CD4-positive, alpha-beta T cell treated with Interleukin-17A for 4 hours (primary cell): ENCODE results near the gene NOTUM.

Experiments used
- DNase-seq: peaks from one replicate; pipeline ENCODE4 v3.0.0-alpha.2; 2020; ENCODE audit warnings: mixed read lengths

Gene NOTUM

GRCh38 chr17:81908793-81909192, 52.2 kb downstream of the NOTUM start:
- no peak for DNase-seq

DNA sequence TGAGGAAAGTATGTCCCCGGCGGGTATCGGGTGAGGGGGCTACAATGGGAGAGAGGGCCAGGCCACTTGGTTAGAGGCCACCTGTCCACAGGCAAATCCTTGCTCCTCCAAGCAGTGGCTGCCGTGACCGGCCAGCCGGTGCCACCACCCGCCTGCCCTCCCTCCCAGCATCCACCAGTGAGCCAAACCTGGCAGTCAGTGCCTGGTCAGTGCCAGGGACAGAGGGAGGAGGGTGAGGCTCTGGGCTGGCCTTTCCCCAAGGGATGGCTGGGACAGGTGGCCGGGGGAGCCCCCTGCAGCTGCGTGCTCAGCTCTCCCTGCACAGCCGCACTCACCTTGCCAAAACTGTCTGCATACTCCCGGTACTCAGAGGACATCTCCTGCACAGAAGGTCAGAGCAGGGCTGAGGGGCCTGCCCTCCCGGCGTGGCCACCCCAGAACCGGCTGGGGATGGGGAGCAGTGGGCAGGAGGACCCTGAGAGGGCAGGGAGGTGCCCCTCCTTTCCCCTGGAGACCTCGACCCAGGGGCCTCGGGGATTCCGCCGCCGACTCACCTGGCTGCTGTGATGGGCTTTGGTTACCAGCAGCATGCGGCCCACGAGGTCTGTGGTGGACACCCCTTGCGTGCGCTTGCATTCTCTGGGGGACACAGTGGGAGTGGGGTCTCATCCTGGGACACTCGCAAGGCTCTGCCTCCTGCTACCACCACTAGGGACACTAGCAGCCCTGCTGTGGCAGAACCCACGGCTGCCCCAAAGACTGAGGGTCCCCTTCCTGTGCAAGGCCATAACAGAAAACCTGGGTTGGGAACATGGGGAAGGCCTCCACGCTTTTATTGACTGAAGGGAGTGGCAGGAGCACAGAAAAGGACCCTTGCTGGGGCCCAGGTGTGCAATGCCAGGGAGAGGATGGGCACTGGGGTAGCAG, 53.5 kb downstream of the NOTUM start:
- DNase-seq = no peak

DNA sequence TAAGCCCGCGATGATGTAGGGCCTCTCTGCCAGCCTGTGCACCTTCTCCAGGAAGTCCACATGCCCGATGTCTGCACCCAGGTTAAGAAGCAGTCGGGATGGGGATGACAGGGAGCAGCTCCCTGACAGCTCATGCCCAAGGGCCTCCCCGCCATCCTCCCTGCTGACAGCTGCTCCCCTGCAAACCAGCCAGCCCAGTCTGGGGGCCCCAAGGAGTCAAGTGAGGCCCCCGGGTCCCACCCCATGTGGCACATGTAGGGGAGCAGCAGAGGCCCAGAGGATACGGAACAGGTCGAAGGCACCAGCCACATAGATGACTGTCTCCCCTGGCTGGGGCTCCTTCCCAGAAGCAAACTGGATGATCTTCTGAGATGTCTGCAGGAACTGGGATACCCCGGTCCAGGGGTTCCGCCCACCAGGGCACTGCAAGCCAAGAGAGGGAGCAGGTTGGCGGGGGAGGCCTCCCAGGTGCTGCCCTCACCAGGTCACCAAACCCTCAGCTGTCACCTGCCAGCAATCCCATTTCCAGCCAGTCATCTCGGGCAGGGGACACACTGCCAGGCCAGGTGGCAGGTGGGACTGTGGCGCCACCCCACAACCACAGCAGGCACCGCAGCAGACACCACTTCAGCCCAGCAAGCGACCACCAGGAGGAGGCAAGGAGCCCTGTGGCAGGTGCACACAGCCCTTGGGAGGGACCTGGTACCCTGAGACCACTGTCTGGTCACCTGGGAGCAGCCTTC, 54.3 kb downstream of the NOTUM start:
- DNase-seq = no peak

DNA sequence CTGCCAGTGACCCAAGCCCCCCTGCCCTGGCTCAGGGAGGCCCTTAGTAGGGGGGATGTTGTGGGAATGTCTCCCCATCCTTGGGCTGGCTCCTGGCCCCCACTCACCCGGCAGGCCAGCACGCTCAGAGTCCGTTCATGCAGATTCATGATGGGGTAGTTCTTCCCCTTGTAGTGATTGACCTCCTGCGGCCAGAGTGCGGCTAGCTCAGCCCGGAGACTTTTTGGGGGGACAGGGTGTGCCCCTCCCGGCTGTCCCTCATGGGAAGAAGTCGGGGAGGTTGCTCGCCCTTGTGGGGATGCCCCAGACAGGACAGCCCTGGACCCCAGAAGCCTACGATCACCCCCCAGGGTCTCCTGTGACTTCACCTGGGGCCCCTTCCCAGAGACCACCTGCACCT, 55.0 kb downstream of the NOTUM start:
- DNase-seq = no peak

DNA sequence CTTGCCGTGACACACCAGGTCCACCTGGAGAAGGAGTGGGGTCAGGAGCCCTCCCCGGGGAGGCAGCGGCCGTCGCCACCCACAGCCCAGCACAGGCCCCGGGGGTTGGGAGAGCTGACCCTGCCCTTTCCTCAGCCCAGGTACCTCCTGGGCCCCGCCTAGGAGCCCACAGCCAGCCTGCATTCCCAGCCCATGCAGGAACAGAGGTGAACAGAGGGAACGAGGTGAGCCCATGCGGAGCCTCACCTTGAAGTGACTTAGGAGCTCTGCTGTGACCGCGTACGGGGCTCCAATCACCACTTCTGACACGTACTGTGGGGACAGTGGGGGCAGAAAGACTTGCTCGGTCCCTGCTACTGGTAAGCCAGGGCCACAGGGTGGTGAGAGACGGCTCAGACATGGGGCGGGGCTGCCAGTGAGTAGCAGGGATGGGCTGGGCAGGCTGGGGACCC, 55.5 kb downstream of the NOTUM start:
- no peak for DNase-seq

GRCh38 chr17:81904600-81905423, 56.2 kb downstream of the NOTUM start:
- no peak for DNase-seq

GRCh38 chr17:81903896-81904599, 56.9 kb downstream of the NOTUM start:
- DNase-seq = no peak

GRCh38 chr17:81903415-81903831, 57.6 kb downstream of the NOTUM start:
- no peak for DNase-seq

GRCh38 chr17:81902653-81903414, 58.2 kb downstream of the NOTUM start:
- DNase-seq = no peak
